Keratinocyte (primary cell): Measurements from ENCODE around the gene INPP5E.
A peak's percentile ranks its signal among the peaks of the same experiment; 100 is the strongest.

ENCODE experiments used
- EZH2 ChIP-seq: IDR thresholded peaks from one replicate; pipeline ENCODE4 v1.6.1; 2012; ENCODE audit warnings: inconsistent platforms, mild to moderate bottlenecking, low read length, moderate library complexity
- TF ChIP-seq, protein P1 (sequence below), 3 experiments: IDR thresholded peaks in 1 of 3; conservative IDR thresholded peaks in 1 of 3; optimal IDR thresholded peaks in 1 of 3; 2 replicates in 2 of 3; 3 replicates in 1 of 3; pipeline versions ENCODE3 to v1.5.1; 2011; ENCODE audit warnings: low read length in 3 of 3, mild to moderate bottlenecking in 3 of 3, moderate library complexity in 2 of 3, control low read depth in 1 of 3, inconsistent platforms in 1 of 3; ENCODE audit not compliant: insufficient read depth in 2 of 3; ENCODE audit errors: extremely low read depth in 1 of 3

DNA sequence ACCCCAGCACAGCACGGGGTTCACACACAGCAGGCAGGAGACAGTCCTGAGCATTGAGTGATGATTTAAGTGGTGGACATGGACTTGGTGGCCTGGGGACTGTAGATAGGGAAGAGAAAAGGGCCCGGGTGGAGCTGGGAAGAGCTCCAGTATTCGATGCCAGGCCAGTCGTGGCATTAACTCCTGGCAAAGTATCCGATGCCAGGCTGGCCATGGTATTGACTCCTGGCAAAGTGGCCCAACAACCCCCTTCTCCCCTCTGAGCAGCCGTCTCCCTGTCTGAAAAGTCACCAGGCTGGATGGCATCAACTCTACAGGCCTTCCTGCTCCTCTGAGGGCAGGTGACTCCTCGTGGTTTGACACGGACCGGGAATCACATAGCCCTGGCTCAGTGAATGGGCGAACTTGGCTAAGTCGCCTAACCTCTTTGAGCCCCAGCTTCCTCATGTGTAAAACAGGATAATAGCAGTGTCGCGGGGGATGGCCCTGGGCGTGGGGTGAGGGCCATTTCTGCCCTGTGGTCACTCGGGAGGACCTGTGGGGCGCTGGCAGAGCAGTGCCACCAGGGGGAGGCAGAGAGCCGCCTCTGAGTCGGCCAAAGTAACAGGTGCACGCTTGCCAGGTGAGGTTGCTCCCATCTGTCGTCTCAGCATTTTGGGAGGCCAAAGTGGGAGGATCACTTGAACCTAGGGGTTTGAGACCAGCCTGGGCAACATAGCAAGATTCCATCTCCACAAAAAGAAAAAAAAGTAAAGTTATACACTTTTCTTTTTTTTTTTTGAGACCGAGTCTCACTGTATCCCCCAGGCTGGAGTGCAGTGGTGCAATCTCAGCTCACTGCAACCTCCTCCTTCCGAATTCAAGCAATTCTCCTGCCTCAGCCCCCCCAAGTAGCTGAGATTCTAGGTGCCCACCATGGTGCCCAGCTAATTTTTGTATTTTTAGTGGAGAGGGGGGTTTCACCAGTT, 48.9 kb upstream of the INPP5E start:
- TF ChIP-seq, protein P1, sequence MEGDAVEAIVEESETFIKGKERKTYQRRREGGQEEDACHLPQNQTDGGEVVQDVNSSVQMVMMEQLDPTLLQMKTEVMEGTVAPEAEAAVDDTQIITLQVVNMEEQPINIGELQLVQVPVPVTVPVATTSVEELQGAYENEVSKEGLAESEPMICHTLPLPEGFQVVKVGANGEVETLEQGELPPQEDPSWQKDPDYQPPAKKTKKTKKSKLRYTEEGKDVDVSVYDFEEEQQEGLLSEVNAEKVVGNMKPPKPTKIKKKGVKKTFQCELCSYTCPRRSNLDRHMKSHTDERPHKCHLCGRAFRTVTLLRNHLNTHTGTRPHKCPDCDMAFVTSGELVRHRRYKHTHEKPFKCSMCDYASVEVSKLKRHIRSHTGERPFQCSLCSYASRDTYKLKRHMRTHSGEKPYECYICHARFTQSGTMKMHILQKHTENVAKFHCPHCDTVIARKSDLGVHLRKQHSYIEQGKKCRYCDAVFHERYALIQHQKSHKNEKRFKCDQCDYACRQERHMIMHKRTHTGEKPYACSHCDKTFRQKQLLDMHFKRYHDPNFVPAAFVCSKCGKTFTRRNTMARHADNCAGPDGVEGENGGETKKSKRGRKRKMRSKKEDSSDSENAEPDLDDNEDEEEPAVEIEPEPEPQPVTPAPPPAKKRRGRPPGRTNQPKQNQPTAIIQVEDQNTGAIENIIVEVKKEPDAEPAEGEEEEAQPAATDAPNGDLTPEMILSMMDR (optimal IDR thresholded peaks at IDR 0.05 in 1 of 3, IDR thresholded peaks at IDR 0.05 in 1 of 3, conservative IDR thresholded peaks at IDR 0.05 in 1 of 3; ENCODE audit: extremely low read depth in 1 of 3, insufficient read depth in 2 of 3, low read length in 3 of 3) = peak in 2 of 3 experiments; percentile 89 to 99
- no peak for TF ChIP-seq EZH2
